Mesenchymal stem cell (in vitro differentiated cells and primary cell): ENCODE results near the gene FAM83B.

Source experiments
- DNase-seq: peaks from one replicate; pipeline ENCODE4 v3.0.0-alpha.2; 2013
- H2AFZ ChIP-seq: one replicate; pipeline ENCODE4 v1.6.1; 2013; ENCODE audit warnings: low read depth, mild to moderate bottlenecking, control low read depth, inconsistent platforms, low read length, moderate library complexity
- H2AK5ac ChIP-seq: 2 replicates; pipeline ENCODE4 v1.6.1; 2013; ENCODE audit warnings: low read length, moderate library complexity, mild to moderate bottlenecking, inconsistent platforms; ENCODE audit not compliant: severe bottlenecking
- H2BK120ac ChIP-seq: one replicate; pipeline ENCODE4 v1.6.1; 2013; ENCODE audit warnings: low read depth, mild to moderate bottlenecking, inconsistent platforms, low read length, moderate library complexity
- H2BK12ac ChIP-seq, 2 experiments: one replicate each; pipeline ENCODE4 v1.6.1; 2013; ENCODE audit warnings: inconsistent platforms in 2 of 2, low read length in 2 of 2, mild to moderate bottlenecking in 2 of 2, moderate library complexity in 2 of 2, control low read depth in 1 of 2
- H2BK15ac ChIP-seq: one replicate; pipeline ENCODE4 v1.6.1; 2013; ENCODE audit warnings: mild to moderate bottlenecking, low read depth, inconsistent platforms; ENCODE audit not compliant: poor library complexity, severe bottlenecking
- H2BK5ac ChIP-seq: 2 replicates; pipeline ENCODE4 v1.6.1; 2013; ENCODE audit warnings: low read depth, mild to moderate bottlenecking, low read length, control low read depth, inconsistent platforms; ENCODE audit not compliant: poor library complexity, severe bottlenecking
- H3K14ac ChIP-seq, 2 experiments: one replicate each; pipeline ENCODE4 v1.6.1; 2013; ENCODE audit warnings: inconsistent platforms in 2 of 2, low read length in 2 of 2, control low read depth in 1 of 2, mild to moderate bottlenecking in 1 of 2, moderate library complexity in 1 of 2
- H3K18ac ChIP-seq, 2 experiments: one replicate each; pipeline ENCODE4 v1.6.1; 2013; ENCODE audit warnings: inconsistent platforms in 2 of 2, low read length in 2 of 2, control low read depth in 1 of 2, low read depth in 1 of 2, mild to moderate bottlenecking in 1 of 2
- H3K23ac ChIP-seq, 2 experiments: one replicate each; pipeline ENCODE4 v1.6.1; 2013; ENCODE audit warnings: inconsistent platforms in 2 of 2, low read length in 2 of 2, mild to moderate bottlenecking in 2 of 2, moderate library complexity in 2 of 2, control low read depth in 1 of 2
- H3K27ac ChIP-seq: 2 replicates; pipeline ENCODE4 v1.5.1; 2013; ENCODE audit warnings: mild to moderate bottlenecking, moderate library complexity, low read length, control low read depth, inconsistent platforms; ENCODE audit not compliant: poor library complexity, severe bottlenecking
- H3K27me3 ChIP-seq, 2 experiments: 2 replicates each; pipeline versions ENCODE4 v1.6.1 to v1.7.0; 2013; ENCODE audit warnings: low read length in 2 of 2, mild to moderate bottlenecking in 2 of 2, moderate library complexity in 2 of 2, control low read depth in 1 of 2, inconsistent platforms in 1 of 2; ENCODE audit not compliant: control insufficient read depth in 1 of 2, insufficient read depth in 1 of 2
- H3K36me3 ChIP-seq, 2 experiments: 2 replicates each; pipeline versions ENCODE4 v1.6.1 to v1.7.0; 2013; ENCODE audit warnings: low read length in 2 of 2, control low read depth in 1 of 2, inconsistent platforms in 1 of 2, low read depth in 1 of 2, mild to moderate bottlenecking in 1 of 2; ENCODE audit not compliant: insufficient read depth in 2 of 2, control insufficient read depth in 1 of 2
- H3K4ac ChIP-seq, 2 experiments: one replicate each; pipeline ENCODE4 v1.6.1; 2013; ENCODE audit warnings: inconsistent platforms in 2 of 2, low read length in 2 of 2, mild to moderate bottlenecking in 2 of 2, moderate library complexity in 2 of 2, control low read depth in 1 of 2, low read depth in 1 of 2
- H3K4me1 ChIP-seq: 2 replicates; pipeline ENCODE4 v1.6.1; 2013; ENCODE audit warnings: low read depth, low read length, control low read depth; ENCODE audit not compliant: control insufficient read depth, insufficient read depth
- H3K4me2 ChIP-seq: 2 replicates; pipeline ENCODE4 v1.6.1; 2013; ENCODE audit warnings: low read length, mild to moderate bottlenecking, inconsistent platforms; ENCODE audit not compliant: poor library complexity, severe bottlenecking
- H3K4me3 ChIP-seq, 2 experiments: 2 replicates each; pipeline versions ENCODE4 v1.5.1 to v1.7.0; 2013; ENCODE audit warnings: low read length in 2 of 2, mild to moderate bottlenecking in 2 of 2, control low read depth in 1 of 2, low read depth in 1 of 2; ENCODE audit not compliant: insufficient read depth in 1 of 2
- H3K79me1 ChIP-seq: replicated peaks from 2 replicates; pipeline ENCODE4 v1.6.1; 2013; ENCODE audit warnings: mild to moderate bottlenecking, control low read depth, low read length, inconsistent platforms; ENCODE audit not compliant: poor library complexity, severe bottlenecking
- H3K9ac ChIP-seq: 2 replicates; pipeline ENCODE4 v1.7.0; 2013; ENCODE audit warnings: mild to moderate bottlenecking, low read length, moderate library complexity
- H3K9me3 ChIP-seq: 2 replicates; pipeline ENCODE4 v1.7.0; 2013; ENCODE audit warnings: mild to moderate bottlenecking, low read length; ENCODE audit not compliant: control insufficient read depth
- H4K8ac ChIP-seq: one replicate; pipeline ENCODE4 v1.6.1; 2013; ENCODE audit warnings: inconsistent platforms, mild to moderate bottlenecking, low read length, moderate library complexity
- H4K91ac ChIP-seq: one replicate; pipeline ENCODE4 v1.6.1; 2013; ENCODE audit warnings: mild to moderate bottlenecking, low read length, inconsistent platforms
- whole genome bisulfite sequencing: methylation state at CpG from one replicate; pipeline ENCODE4 v1.1.7; 2013; ENCODE audit warnings: mixed read lengths; 5-methylcytosine and 5-hydroxymethylcytosine counted together

The FAM83B gene

DNA sequence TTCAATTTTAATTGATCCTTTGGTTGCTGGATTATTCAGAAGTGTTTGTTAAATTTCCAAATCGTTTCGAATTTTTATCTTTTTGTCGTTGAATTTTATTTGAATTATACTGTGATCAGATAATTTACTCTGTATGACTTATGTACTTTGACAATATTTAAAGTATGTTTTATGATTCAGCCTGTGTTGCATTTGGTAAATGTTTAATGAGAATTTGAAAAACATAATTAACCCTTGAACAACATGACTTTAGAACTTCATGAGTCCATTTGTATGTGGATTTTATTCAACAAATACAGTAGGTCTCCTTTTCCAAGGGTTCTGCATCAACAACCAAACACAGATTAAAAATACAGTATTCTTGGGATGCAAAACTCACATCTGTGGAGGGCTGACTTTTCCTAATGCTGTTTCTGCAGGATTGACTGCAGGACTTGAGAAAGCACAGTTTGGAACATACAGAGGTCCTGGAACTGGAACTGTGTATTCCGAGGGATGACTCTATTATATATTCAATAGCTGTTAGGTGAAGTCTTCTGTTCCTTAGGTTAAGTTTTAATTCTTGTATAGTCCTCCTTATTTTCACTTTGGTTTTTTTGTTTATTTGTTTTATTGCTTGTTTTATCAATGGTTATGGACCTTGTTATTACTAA, 40.5 kb downstream of the FAM83B start:
- no peak overlapping the region for H3K18ac ChIP-seq
- H4K91ac ChIP-seq, result no peak overlapping the region
- H3K14ac ChIP-seq, result no peak overlapping the region
- H3K4me1 ChIP-seq, result no peaks in the 10 kb centered on the region
- no peak overlapping the region for H3K4me2 ChIP-seq
- no peak for DNase-seq
- H3K36me3 ChIP-seq, result no peaks in the 10 kb centered on the region
- WGBS, result 100% methylated on average over 1 of the region's 4 CpGs
- no peak overlapping the region for H4K8ac ChIP-seq
- no peaks in the 10 kb centered on the region for H3K27me3 ChIP-seq
- no peak overlapping the region for H2BK15ac ChIP-seq
- H2BK5ac ChIP-seq, result peak overlapping the region; percentile 66
- no peak overlapping the region for H2AK5ac ChIP-seq
- H2BK120ac ChIP-seq, result no peak overlapping the region
- no peaks in the 10 kb centered on the region for H3K9me3 ChIP-seq
- no peak overlapping the region for H2AFZ ChIP-seq
- no peak overlapping the region for H2BK12ac ChIP-seq
- H3K23ac ChIP-seq, result no peak overlapping the region
- H3K4me3 ChIP-seq, result no peak overlapping the region
- H3K9ac ChIP-seq, result no peak overlapping the region
- no peak overlapping the region for H3K27ac ChIP-seq
- no peaks in the 10 kb centered on the region for H3K79me1 ChIP-seq
- no peak overlapping the region for H3K4ac ChIP-seq

DNA sequence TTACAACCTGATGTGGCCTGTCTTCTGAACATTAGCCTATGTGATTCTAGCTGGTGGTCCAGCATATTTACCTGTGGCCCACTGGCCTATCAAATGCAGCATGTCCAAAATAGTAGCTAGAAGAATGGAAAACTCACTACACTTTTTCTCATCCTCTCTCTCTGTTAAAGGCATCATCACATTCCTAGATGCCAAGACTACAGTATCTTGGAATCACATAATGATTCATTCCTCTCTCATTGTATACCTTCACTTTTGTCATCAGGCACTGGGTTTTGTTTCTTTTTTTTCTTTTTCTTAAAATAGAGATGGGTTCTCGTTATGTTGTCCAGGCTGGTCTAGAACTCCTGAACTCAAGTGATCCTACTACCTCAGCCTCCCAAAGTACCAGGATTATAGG, 45.0 kb downstream of the FAM83B start:
- H2BK120ac ChIP-seq, result no peak overlapping the region
- H3K23ac ChIP-seq, result no peak overlapping the region
- no peak overlapping the region for H3K4me3 ChIP-seq
- no peak overlapping the region for H3K18ac ChIP-seq
- no peak overlapping the region for H2BK5ac ChIP-seq
- no peak overlapping the region for H3K27ac ChIP-seq
- no peak overlapping the region for H4K91ac ChIP-seq
- no peak overlapping the region for H2AK5ac ChIP-seq
- H3K79me1 ChIP-seq, result no peaks in the 10 kb centered on the region
- no peak overlapping the region for H3K9ac ChIP-seq
- no peak overlapping the region for H4K8ac ChIP-seq
- H3K14ac ChIP-seq, result no peak overlapping the region
- WGBS, result 89% methylated on average over 1 of the region's 1 CpG
- H3K4me2 ChIP-seq, result no peak overlapping the region
- H2BK12ac ChIP-seq, result no peak overlapping the region
- H2AFZ ChIP-seq, result no peak overlapping the region
- H3K4me1 ChIP-seq, result no peaks in the 10 kb centered on the region
- H3K4ac ChIP-seq, result no peak overlapping the region
- DNase-seq, result no peak
- no peaks in the 10 kb centered on the region for H3K27me3 ChIP-seq
- no peaks in the 10 kb centered on the region for H3K36me3 ChIP-seq
- H3K9me3 ChIP-seq, result no peaks in the 10 kb centered on the region
- no peak overlapping the region for H2BK15ac ChIP-seq

DNA sequence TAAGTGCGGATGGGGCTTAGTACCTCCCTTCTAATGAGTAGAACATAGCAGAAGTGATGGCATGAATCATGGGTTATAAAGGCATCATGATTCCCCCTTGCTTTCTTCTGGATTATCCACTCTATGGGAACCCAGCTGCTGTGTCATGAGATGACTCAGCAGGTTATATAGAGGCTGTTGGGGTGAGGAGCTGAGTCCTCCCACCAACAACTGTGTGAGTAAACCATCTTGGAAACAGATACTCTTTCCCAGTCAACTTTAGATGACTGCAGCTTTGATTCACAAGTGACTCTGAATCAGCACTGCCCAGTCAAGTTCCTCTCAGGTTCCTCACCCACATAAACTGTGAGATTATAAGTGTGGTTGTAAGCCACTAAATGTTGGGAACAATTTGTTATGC, 46.3 kb downstream of the FAM83B start:
- H3K27ac ChIP-seq, result no peak overlapping the region
- no peak overlapping the region for H2AFZ ChIP-seq
- no peaks in the 10 kb centered on the region for H3K79me1 ChIP-seq
- H3K9me3 ChIP-seq, result no peaks in the 10 kb centered on the region
- H3K4me2 ChIP-seq, result no peak overlapping the region
- H3K4me3 ChIP-seq, result no peak overlapping the region
- no peaks in the 10 kb centered on the region for H3K36me3 ChIP-seq
- no peak overlapping the region for H3K18ac ChIP-seq
- H4K91ac ChIP-seq, result no peak overlapping the region
- H2AK5ac ChIP-seq, result no peak overlapping the region
- H3K27me3 ChIP-seq, result no peaks in the 10 kb centered on the region
- no peak overlapping the region for H2BK12ac ChIP-seq
- no peak overlapping the region for H2BK15ac ChIP-seq
- no peak overlapping the region for H3K14ac ChIP-seq
- 100% methylated on average over 1 of the region's 1 CpG for WGBS
- H2BK120ac ChIP-seq, result no peak overlapping the region
- H2BK5ac ChIP-seq, result no peak overlapping the region
- no peak overlapping the region for H3K23ac ChIP-seq
- peak; percentile 63 for DNase-seq
- H3K9ac ChIP-seq, result no peak overlapping the region
- H4K8ac ChIP-seq, result no peak overlapping the region
- no peak overlapping the region for H3K4ac ChIP-seq
- H3K4me1 ChIP-seq, result no peaks in the 10 kb centered on the region

DNA sequence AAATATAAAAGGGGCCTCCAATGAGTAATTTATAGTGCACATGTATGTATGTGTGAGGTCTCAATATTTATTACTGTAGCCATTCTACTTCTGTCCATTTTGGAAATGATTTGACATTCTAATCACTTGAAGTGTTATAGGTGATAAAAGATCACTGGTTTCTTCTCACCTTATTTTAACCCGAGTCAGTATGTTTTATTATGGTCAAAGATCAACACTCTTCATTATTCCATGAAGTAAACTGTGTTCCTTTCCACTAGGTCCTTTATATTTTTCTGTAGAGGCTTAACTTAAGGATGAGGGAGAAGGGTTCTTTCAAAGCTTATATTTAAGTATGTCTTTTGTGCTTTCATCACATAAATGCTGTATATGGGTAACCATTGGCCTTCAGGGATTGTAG, 47.2 kb downstream of the FAM83B start:
- Histone ChIP-seq H3K79me1 (no peaks in the 10 kb centered on the region), H3K23ac (no peak overlapping the region), H4K8ac (no peak overlapping the region), H3K9ac (no peak overlapping the region), H3K18ac (no peak overlapping the region), H3K14ac (no peak overlapping the region), H2BK12ac (no peak overlapping the region), H2BK5ac (no peak overlapping the region), H3K4me2 (no peak overlapping the region), H3K9me3 (no peaks in the 10 kb centered on the region), H3K36me3 (no peaks in the 10 kb centered on the region), H3K4me1 (no peaks in the 10 kb centered on the region), H2BK15ac (no peak overlapping the region), H3K4ac (no peak overlapping the region), H2BK120ac (no peak overlapping the region), H3K27ac (no peak overlapping the region), H2AFZ (no peak overlapping the region), H3K4me3 (no peak overlapping the region), H3K27me3 (no peaks in the 10 kb centered on the region), H2AK5ac (no peak overlapping the region), H4K91ac (no peak overlapping the region)
- DNase-seq, result no peak
- no CpG with 5 or more reads among the region's 1 CpG for WGBS
